DOHH2 (cell line): ENCODE measurements around the gene CARD10.

Source experiments
- EZH2phosphoT487 ChIP-seq: fragments of 200-600 bp; sonication (generic); IDR thresholded peaks from 2 replicates; pipeline ENCODE4 v1.6.1; 2017; ENCODE audit warnings: borderline replicate concordance, mild to moderate bottlenecking, antibody characterized with exemption, low read length, moderate library complexity, mixed read lengths
- TF ChIP-seq, protein P1 (sequence below): fragments of 200-600 bp; sonication (generic); IDR thresholded peaks from one replicate; pipeline ENCODE4 v1.5.1; 2014; ENCODE audit warnings: antibody characterized with exemption, mild to moderate bottlenecking, low read depth, low read length; ENCODE audit not compliant: poor library complexity, severe bottlenecking

DNA sequence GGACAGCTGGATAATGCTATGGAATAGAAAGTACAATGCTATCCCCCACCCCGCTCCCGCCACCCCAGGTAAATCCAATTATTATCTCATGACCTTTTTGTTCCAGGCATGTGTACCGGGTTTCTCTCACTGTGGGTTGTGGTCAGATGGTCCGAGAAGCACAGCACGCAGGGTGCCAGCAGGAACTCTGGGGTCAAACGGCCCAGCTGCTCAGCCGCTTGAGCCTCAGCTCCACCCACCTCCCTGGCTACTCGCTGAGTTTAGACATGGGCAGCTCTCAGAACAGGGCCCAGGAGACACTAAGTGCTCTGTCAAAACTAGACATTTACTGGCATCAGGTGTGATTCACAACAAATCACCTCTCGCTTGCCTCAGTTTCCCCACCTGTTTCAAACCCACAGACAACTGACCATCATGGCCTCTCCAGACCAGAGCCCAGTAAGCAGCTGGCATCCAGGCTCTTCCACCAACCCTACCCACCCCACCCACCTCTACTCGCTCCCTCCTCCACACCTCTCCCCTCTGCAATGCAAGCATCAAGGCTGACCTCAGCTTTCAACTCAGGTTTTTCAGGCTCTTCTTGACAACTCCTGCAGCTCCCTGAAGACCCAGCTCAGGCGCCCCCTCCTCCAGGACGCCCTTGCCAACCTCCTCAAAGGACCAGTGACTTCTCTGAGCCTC is 20.0 kb downstream of the CARD10 start:
- TF ChIP-seq, protein P1, sequence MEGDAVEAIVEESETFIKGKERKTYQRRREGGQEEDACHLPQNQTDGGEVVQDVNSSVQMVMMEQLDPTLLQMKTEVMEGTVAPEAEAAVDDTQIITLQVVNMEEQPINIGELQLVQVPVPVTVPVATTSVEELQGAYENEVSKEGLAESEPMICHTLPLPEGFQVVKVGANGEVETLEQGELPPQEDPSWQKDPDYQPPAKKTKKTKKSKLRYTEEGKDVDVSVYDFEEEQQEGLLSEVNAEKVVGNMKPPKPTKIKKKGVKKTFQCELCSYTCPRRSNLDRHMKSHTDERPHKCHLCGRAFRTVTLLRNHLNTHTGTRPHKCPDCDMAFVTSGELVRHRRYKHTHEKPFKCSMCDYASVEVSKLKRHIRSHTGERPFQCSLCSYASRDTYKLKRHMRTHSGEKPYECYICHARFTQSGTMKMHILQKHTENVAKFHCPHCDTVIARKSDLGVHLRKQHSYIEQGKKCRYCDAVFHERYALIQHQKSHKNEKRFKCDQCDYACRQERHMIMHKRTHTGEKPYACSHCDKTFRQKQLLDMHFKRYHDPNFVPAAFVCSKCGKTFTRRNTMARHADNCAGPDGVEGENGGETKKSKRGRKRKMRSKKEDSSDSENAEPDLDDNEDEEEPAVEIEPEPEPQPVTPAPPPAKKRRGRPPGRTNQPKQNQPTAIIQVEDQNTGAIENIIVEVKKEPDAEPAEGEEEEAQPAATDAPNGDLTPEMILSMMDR = no peak
- no peak for TF ChIP-seq EZH2phosphoT487
